Liver (tissue), 9 donors: Measurements from ENCODE around the gene IGF1. TPM values are rescaled to one million over a fixed set of nuclear protein-coding genes. Genes with fewer than 3 reads are reported as not detected.
A peak's percentile ranks its signal among the peaks of the same experiment; 100 is the strongest.
"Not testable (repeated sequence)": the region's sequence is repeated elsewhere in the genome, so short reads cannot be mapped to it uniquely, and the experiment has no call there.

Experiments
- DNase-seq: peaks from one replicate; pipeline ENCODE4 v3.0.0-alpha.2; 2017; ENCODE audit warnings: low spot score
- H3K27ac ChIP-seq, 2 donors: one replicate each; pipeline ENCODE4 v1.7.0; 2013; ENCODE audit warnings: inconsistent platforms in 2 of 2, low read length in 2 of 2, control low read depth in 1 of 2, low read depth in 1 of 2, mild to moderate bottlenecking in 1 of 2
- H3K27me3 ChIP-seq, 4 donors: one replicate each; pipeline versions ENCODE4 v1.6.1 to v1.7.0; 2013; ENCODE audit warnings: low read length in 3 of 4, inconsistent platforms in 1 of 4, mild to moderate bottlenecking in 1 of 4, moderate library complexity in 1 of 4; ENCODE audit not compliant: control insufficient read depth in 4 of 4, insufficient read depth in 4 of 4
- H3K36me3 ChIP-seq, 4 donors: one replicate each; pipeline versions ENCODE4 v1.6.1 to v1.7.0; 2013; ENCODE audit warnings: low read length in 3 of 4, mild to moderate bottlenecking in 3 of 4, low read depth in 1 of 4, moderate library complexity in 1 of 4; ENCODE audit not compliant: control insufficient read depth in 4 of 4, insufficient read depth in 3 of 4
- H3K4me1 ChIP-seq, 4 donors: one replicate each; pipeline versions ENCODE4 v1.6.1 to v1.7.0; 2013; ENCODE audit warnings: low read length in 3 of 4, mild to moderate bottlenecking in 3 of 4, moderate library complexity in 1 of 4; ENCODE audit not compliant: control insufficient read depth in 4 of 4, insufficient read depth in 4 of 4
- H3K4me3 ChIP-seq, 3 donors: one replicate each; pipeline versions ENCODE4 v1.6.1 to v1.7.0; 2013; ENCODE audit warnings: low read length in 3 of 3, control low read depth in 1 of 3, low read depth in 1 of 3, mild to moderate bottlenecking in 1 of 3
- H3K9ac ChIP-seq, 2 donors: one replicate each; pipeline ENCODE4 v1.7.0; 2013; ENCODE audit warnings: low read length in 2 of 2, mild to moderate bottlenecking in 2 of 2, moderate library complexity in 2 of 2, control low read depth in 1 of 2, low read depth in 1 of 2
- H3K9me3 ChIP-seq, 4 donors: one replicate each; pipeline versions ENCODE4 v1.6.1 to v1.7.0; 2013; ENCODE audit warnings: low read length in 3 of 4; ENCODE audit not compliant: control insufficient read depth in 4 of 4
- FOXA2 ChIP-seq: IDR thresholded peaks from 2 replicates; pipeline ENCODE4 v1.6.1; 2016; ENCODE audit warnings: antibody characterized with exemption
- HNF4A ChIP-seq, 2 donors: conservative IDR thresholded peaks; 2 replicates each; pipeline ENCODE4 v1.6.1; 2016; ENCODE audit warnings: antibody characterized with exemption in 2 of 2, mild to moderate bottlenecking in 2 of 2
- HNF4G ChIP-seq: IDR thresholded peaks from 2 replicates; pipeline ENCODE4 v1.6.1; 2016; ENCODE audit warnings: antibody characterized with exemption
- MAX ChIP-seq: IDR thresholded peaks from 2 replicates; pipeline ENCODE4 v1.6.1; 2016; ENCODE audit warnings: antibody characterized with exemption
- NR2F2 ChIP-seq: IDR thresholded peaks from 2 replicates; pipeline ENCODE4 v1.6.1; 2016; ENCODE audit warnings: antibody characterized with exemption
- RAD21 ChIP-seq, 2 donors: IDR thresholded peaks; 2 replicates each; pipeline ENCODE4 v1.6.1; 2016; ENCODE audit warnings: antibody characterized with exemption in 2 of 2, mild to moderate bottlenecking in 2 of 2
- REST ChIP-seq: IDR thresholded peaks from 2 replicates; pipeline ENCODE4 v1.6.1; 2016; ENCODE audit warnings: antibody characterized with exemption, mild to moderate bottlenecking
- RXRA ChIP-seq, 2 donors: IDR thresholded peaks; 2 replicates each; pipeline ENCODE4 v1.6.1; 2017 to 2018; ENCODE audit warnings: antibody characterized with exemption in 2 of 2, mild to moderate bottlenecking in 1 of 2
- TAF1 ChIP-seq: conservative IDR thresholded peaks from 2 replicates; pipeline ENCODE4 v1.6.1; 2016; ENCODE audit warnings: antibody characterized with exemption, mild to moderate bottlenecking
- YY1 ChIP-seq: IDR thresholded peaks from 2 replicates; pipeline ENCODE4 v1.6.1; 2016; ENCODE audit warnings: antibody characterized with exemption, mild to moderate bottlenecking
- ZBTB33 ChIP-seq: IDR thresholded peaks from 2 replicates; pipeline ENCODE4 v1.6.1; 2016; ENCODE audit warnings: antibody characterized with exemption
- WGBS: extraction: QIAGEN DNeasy Blood & Tissue Kit; methylation state at CpG from one replicate; pipeline ENCODE4 v1.1.7; 2013; 5-methylcytosine and 5-hydroxymethylcytosine counted together
- polyA plus RNA-seq, 2 donors: library from polyadenylated mRNA; stranded (reverse) in 1 of 2; unstranded in 1 of 2; fragments of 200-250 nt in 1 of 2; fragments of >200 nt in 1 of 2; fragmentation: Nextera tagmentation in 1 of 2; extraction: Ambion mirVana in 1 of 2; gene quantifications; one replicate each; pipeline versions ENCODE4 v1.2.1 to v1.2.3, GENCODE V29; 2013 to 2015
- total RNA-seq, 2 donors: library from RNA; depleted of rRNA; stranded (reverse); fragments of >200 nt; gene quantifications; one replicate each; pipeline ENCODE4 v1.2.3, GENCODE V29; 2014
- donor health status: healthy.
- donor health status: healthy.
- donor health status: healthy.
- donor health status: healthy.
- donor health status: healthy.

IGF1 gene
- total and polyA plus RNA-seq, 4 donors, result 0.61 to 118 (median 33.3) TPM

- TF ChIP-seq REST, result peak; percentile 38
Measured at GRCh38 chr12:102454330-102454729, 26.0 kb downstream of the IGF1 start (continued).

GRCh38 chr12:102452605-102453004 lies 27.8 kb downstream of the IGF1 start:
- peaks cover 3 to 35% (median 27%) of the 10 kb centered on the region in 4 donors for H3K4me1 ChIP-seq
- DNase-seq, result no peak
- no peak overlapping the region for H3K9ac ChIP-seq
- no peaks in the 10 kb centered on the region for H3K27me3 ChIP-seq
- H3K27ac ChIP-seq, result no peak overlapping the region
- TF ChIP-seq RAD21 (IDR thresholded peaks at IDR 0.05) (no peak), ZBTB33 (no peak), NR2F2 (no peak), TAF1 (no peak), HNF4G (no peak), MAX (no peak)
- H3K4me3 ChIP-seq, result no peak overlapping the region
- H3K9me3 ChIP-seq, result no peaks in the 10 kb centered on the region
- peaks cover 0 to 7% (median under 1%) of the 10 kb centered on the region in 4 donors for H3K36me3 ChIP-seq
- 84% methylated on average over 2 of the region's 2 CpGs for WGBS

GRCh38 chr12:102449018-102449417 lies 31.3 kb downstream of the IGF1 start:
- not testable (repeated sequence) for DNase-seq, H3K27ac ChIP-seq, H3K9ac ChIP-seq, H3K36me3 ChIP-seq, H3K4me3 ChIP-seq, H3K9me3 ChIP-seq, H3K27me3 ChIP-seq
- WGBS, result 90% methylated on average over 3 of the region's 3 CpGs
- H3K4me1 ChIP-seq, result peaks cover 1 to 12% (median 9%) of the 10 kb centered on the region in 4 donors

- H3K9ac ChIP-seq, H3K4me1 ChIP-seq, H3K27ac ChIP-seq, H3K36me3 ChIP-seq, H3K4me3 ChIP-seq, DNase-seq, H3K9me3 ChIP-seq, H3K27me3 ChIP-seq: not testable (repeated sequence)
- WGBS, result 55% methylated on average over 3 of the region's 3 CpGs
- TF ChIP-seq FOXA2 (peak; percentile 6), YY1 (peak; percentile 33), HNF4A (conservative IDR thresholded peaks at IDR 0.05) (peak; percentile 27 to 45), RXRA (IDR thresholded peaks at IDR 0.05) (peak in 1 of 2 donors; percentile 36)
Measured at GRCh38 chr12:102447426-102447825, 32.9 kb downstream of the IGF1 start.
